Measurements from ENCODE around the gene PCP2. TPM values are rescaled to one million over a fixed set of nuclear protein-coding genes. Genes with fewer than 3 reads are reported as not detected.

PCP2 gene
- polyA plus RNA-seq, 6 donors from 2014 or later = 0.64 to 0.76 (median 0.70) TPM; not detected in 2

Other genes with a start within 250 kb of the PCP2 start
- gene PEX11G, start 144.7 kb downstream of the PCP2 start, polyA plus RNA-seq (ENCODE audit: low read depth in 6 of 6) = 1 to 10 TPM in 3 of 6 donors, under 1 TPM in 3; 0.52 to 4.4 (median 1.2) TPM
- gene ZNF358, start 117.6 kb downstream of the PCP2 start, polyA plus RNA-seq (ENCODE audit: low read depth in 6 of 6) = 1 to 10 TPM in 5 of 6 donors, under 1 TPM in 1; 0.94 to 3.5 (median 1.6) TPM
- gene MCOLN1, start 111.1 kb downstream of the PCP2 start, polyA plus RNA-seq (ENCODE audit: low read depth in 6 of 6) = 1 to 10 TPM; 5.0 to 8.9 (median 6.7) TPM
- gene PNPLA6, start 98.0 kb downstream of the PCP2 start, polyA plus RNA-seq (ENCODE audit: low read depth in 6 of 6) = 1 to 10 TPM; 4.1 to 9.6 (median 6.6) TPM
- under 1 TPM in 2 of 6 donors, not detected in 4; 0.06 to 0.08 TPM for gene CAMSAP3, start 37.9 kb downstream of the PCP2 start, polyA plus RNA-seq (ENCODE audit: low read depth in 6 of 6)
- gene XAB2, start 4.2 kb downstream of the PCP2 start, polyA plus RNA-seq (ENCODE audit: low read depth in 6 of 6) = 10 to 100 TPM in 2 of 6 donors, 1 to 10 TPM in 4; 3.2 to 21.7 (median 8.9) TPM
- 100 to 1,000 TPM; 195 to 441 (median 254) TPM for gene PET100, start 3.9 kb downstream of the PCP2 start, polyA plus RNA-seq (ENCODE audit: low read depth in 6 of 6)
- 10 to 100 TPM; 71.0 to 86.2 (median 79.5) TPM for gene STXBP2, start 3.4 kb upstream of the PCP2 start, polyA plus RNA-seq (ENCODE audit: low read depth in 6 of 6)
- gene RETN, start 35.3 kb upstream of the PCP2 start, polyA plus RNA-seq (ENCODE audit: low read depth in 6 of 6) = not detected
- under 1 TPM in 2 of 6 donors, not detected in 4; 0.39 to 0.58 TPM for gene MCEMP1, start 43.4 kb upstream of the PCP2 start, polyA plus RNA-seq (ENCODE audit: low read depth in 6 of 6)
- 100 to 1,000 TPM; 171 to 260 (median 224) TPM for gene TRAPPC5, start 47.1 kb upstream of the PCP2 start, polyA plus RNA-seq (ENCODE audit: low read depth in 6 of 6)
- 100 to 1,000 TPM; 613 to 938 (median 691) TPM for gene FCER2, start 68.4 kb upstream of the PCP2 start, polyA plus RNA-seq (ENCODE audit: low read depth in 6 of 6)
- gene CLEC4G, start 98.4 kb upstream of the PCP2 start, polyA plus RNA-seq (ENCODE audit: low read depth in 6 of 6) = 1 to 10 TPM; 1.4 to 3.2 (median 1.8) TPM
- not detected for gene CD209, start 113.8 kb upstream of the PCP2 start, polyA plus RNA-seq (ENCODE audit: low read depth in 6 of 6)
- gene CLEC4M, start 129.5 kb upstream of the PCP2 start, polyA plus RNA-seq (ENCODE audit: low read depth in 6 of 6) = under 1 TPM in 3 of 6 donors, not detected in 3; 0.17 to 0.41 (median 0.21) TPM
- gene EVI5L, start 196.5 kb upstream of the PCP2 start, polyA plus RNA-seq (ENCODE audit: low read depth in 6 of 6) = 1 to 10 TPM in 5 of 6 donors, under 1 TPM in 1; 0.63 to 4.0 (median 1.6) TPM
- gene PRR36, start 240.7 kb upstream of the PCP2 start, polyA plus RNA-seq (ENCODE audit: low read depth in 6 of 6) = under 1 TPM in 1 of 6 donors, not detected in 5; 0.05 TPM